HG02884 (cell line): Measurements from ENCODE around the gene IRF5.
"Not testable (repeated sequence)": the region's sequence is repeated elsewhere in the genome, so short reads cannot be mapped to it uniquely, and the experiment has no call there.

Experiments
- ATAC-seq: cut with Tn5 transposase; IDR thresholded peaks from one replicate; pipeline ENCODE4 v1.9.1; 2021; ENCODE audit warnings: mild to moderate bottlenecking, moderate library complexity; ENCODE audit not compliant: unreplicated experiment

Gene IRF5

GRCh38 chr7:128937271-128937646 is 468 bp upstream of the IRF5 start:
- ATAC-seq = no peak

DNA sequence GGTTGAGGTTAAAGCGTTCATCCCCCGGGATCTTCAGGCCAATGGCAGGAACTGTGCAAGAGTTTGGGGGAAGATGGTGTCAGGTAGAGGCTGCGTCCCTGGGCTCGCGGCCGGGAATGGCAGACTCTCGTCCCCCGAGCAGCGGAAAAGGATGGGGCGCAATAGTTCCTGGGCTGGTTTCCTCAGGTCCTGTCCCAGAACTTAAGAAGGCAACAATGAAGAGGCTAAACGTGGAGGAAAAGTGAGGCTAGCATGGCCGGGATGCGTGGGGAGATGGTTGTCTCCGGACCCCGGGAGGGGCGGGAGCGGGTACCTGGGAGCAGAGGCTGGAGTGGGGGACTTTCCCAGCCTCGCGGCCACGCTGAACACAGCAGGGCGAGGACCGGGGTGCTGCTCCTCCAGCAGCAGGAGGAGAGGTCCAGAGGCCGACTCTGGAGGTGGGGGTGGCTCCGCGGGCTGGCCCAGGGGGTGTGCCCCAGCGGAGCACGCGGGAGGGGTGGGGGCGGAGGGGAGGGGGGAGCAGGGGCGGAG is 882 bp downstream of the IRF5 start:
- ATAC-seq = no peak

GRCh38 chr7:128939075-128939860 is 1.5 kb downstream of the IRF5 start:
- ATAC-seq = no peak

GRCh38 chr7:128939861-128940410 is 2.2 kb downstream of the IRF5 start:
- ATAC-seq = peak; percentile 28

- peak; percentile 51 for ATAC-seq
Observed at GRCh38 chr7:128940494-128941322, 3.0 kb downstream of the IRF5 start.

DNA sequence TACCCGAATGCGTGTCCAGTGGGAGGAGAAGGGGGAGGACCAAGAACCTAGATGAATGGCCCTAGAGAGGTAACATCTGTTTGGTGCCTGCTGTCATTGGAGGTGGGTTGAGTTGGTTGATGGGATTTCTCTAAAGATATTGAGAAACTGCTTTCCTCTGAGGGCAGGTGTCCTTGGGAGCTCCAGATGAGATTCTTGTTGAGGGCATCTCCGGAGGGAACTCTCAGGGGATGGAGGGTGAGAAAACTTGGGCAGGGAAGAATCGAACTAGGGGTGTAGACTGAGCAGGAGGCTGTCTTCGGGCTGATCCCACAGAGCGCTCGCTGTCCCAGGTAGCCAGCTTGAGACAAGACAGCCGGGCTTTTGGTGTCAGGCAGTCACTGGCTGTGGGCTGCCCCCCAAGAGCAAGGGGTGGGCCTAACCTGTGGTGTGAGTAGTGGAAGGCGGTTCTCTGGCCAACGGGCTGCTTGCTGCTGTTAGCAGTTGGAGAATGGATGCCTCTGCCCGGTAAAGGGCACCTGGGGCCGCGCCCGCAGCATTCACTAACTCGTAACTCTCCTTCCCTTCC is 3.7 kb downstream of the IRF5 start:
- no peak for ATAC-seq

DNA sequence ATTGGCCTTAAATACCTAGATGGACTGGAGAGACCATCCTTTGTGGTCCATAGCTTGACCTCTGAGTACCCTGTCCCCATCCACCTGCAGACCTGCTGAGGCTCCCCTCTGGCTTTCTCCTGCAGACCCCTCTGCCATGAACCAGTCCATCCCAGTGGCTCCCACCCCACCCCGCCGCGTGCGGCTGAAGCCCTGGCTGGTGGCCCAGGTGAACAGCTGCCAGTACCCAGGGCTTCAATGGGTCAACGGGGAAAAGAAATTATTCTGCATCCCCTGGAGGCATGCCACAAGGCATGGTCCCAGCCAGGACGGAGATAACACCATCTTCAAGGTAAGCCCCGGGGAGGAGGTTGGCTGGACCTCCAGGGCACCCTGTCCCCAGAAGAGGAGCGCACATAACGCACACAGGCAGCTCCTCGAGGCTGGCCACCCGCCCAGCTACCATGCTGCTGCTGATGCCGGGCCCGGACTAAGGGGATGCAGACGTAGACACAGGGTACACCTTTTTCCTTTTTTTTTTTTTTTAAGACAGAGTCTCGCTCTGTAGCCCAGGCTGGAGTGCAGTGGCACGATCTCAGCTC is 4.3 kb downstream of the IRF5 start:
- no peak for ATAC-seq

DNA sequence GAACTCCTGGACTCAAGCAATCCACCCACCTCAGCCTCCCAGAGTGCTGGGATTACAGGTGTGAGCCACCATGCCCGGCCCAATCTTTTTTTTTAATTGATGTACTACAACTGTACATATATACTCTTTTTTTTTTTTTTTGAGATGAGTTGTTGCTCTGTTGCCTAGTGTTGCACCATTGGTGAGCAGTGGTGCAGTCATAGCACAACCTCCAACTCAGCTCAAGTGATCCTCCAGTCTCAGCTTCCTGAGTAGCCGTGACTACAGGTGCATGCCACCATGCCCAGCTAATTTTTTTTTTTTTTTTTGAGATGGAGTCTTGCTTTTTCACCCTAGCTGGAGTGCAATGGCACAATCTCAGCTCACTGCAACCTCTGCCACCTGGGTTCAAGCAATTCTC is 5.5 kb downstream of the IRF5 start:
- ATAC-seq = not testable (repeated sequence)

GRCh38 chr7:128944487-128945236 is 6.9 kb downstream of the IRF5 start:
- no peak for ATAC-seq

- no peak for ATAC-seq
Observed at GRCh38 chr7:128945668-128946366, 8.1 kb downstream of the IRF5 start.

DNA sequence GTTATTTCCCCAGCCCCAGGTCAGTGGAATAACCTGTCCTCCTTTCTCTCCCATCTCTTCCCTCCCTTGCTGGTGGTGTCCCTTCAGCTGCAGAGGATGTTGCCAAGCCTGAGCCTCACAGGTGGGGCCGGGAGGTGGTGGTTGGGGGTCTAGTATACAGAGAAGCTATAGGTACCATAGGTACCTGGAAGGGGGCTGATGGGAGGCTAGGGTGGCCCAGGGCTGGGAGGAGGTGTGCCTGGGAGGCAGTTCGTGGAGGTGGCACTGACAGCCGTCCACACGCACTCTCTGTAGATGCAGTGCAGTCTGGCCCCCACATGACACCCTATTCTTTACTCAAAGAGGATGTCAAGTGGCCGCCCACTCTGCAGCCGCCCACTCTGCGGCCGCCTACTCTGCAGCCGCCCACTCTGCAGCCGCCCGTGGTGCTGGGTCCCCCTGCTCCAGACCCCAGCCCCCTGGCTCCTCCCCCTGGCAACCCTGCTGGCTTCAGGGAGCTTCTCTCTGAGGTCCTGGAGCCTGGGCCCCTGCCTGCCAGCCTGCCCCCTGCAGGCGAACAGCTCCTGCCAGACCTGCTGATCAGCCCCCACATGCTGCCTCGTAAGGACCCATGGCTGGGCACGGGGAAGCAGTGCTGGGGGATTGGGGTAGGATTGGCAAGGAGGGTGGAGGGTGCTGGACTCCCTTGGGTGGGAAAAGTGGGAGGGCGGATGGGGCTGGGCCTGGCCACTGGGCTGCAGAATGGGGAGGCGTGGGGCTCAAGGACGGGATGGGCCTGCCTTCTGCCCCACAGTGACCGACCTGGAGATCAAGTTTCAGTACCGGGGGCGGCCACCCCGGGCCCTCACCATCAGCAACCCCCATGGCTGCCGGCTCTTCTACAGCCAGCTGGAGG is 9.5 kb downstream of the IRF5 start:
- no peak for ATAC-seq

DNA sequence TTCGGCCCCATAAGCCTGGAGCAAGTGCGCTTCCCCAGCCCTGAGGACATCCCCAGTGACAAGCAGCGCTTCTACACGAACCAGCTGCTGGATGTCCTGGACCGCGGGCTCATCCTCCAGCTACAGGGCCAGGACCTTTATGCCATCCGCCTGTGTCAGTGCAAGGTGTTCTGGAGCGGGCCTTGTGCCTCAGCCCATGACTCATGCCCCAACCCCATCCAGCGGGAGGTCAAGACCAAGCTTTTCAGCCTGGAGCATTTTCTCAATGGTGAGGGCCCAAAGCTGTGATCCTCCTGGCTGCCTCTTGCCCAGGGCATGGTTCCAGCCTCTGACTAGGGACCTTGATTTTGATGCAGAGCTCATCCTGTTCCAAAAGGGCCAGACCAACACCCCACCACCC is 10.1 kb downstream of the IRF5 start:
- ATAC-seq = no peak

GRCh38 chr7:128948312-128948973 is 10.7 kb downstream of the IRF5 start:
- no peak for ATAC-seq

DNA sequence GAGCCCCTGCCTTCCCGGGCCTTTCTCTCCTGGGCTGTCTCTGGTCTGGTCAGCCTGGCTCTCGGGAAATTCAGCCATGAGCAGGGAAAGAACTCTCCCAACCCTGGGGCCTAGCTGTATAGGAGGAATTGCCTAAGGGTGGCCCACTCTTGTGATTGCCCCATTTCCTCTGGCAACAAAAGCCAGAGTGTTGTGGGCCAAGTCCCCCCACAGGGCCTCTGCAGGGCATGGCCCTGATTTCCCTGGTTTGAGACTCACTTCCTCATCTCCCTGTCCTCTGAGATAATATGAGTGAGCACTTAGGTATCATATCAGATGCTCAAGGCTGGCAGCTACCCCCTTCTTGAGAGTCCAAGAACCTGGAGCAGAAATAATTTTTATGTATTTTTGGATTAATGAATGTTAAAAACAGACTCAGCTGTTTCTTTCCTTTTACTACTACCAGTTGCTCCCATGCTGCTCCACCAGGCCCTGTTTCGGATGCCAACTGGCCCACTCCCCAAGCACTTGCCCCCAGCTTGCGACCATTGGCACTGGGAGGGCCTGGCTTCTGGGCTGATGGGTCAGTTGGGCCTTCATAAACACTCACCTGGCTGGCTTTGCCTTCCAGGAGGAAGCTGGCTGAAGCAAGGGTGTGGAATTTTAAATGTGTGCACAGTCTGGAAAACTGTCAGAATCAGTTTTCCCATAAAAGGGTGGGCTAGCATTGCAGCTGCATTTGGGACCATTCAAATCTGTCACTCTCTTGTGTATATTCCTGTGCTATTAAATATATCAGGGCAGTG is 11.4 kb downstream of the IRF5 start:
- no peak for ATAC-seq

GRCh38 chr7:128951296-128951695 is 13.6 kb downstream of the IRF5 start:
- ATAC-seq = no peak

DNA sequence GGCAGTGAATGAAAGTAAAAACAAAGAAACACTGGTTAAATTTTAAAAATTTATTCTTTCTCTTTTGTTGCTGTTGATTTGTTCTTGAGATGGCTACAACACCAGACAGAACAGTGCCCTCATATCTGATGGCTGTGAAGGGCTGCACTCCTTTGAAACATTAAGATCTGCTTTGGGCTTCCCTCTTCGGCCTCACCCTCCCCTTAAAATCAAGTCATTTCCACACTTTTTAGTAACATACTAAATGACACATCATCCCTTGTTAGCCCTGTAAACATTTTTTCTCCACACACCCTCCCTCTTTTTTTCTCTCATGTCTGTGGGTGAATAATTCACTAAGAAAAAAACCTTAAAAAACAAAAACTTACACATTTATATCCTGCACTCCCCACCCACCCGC is 16.4 kb downstream of the IRF5 start:
- ATAC-seq = no peak
